Stimulated activated CD4-positive, alpha-beta T cell treated with anti-CD3 and anti-CD28 coated beads, Interleukin-2, amount 100 ng/mL, for 4 hours (primary cell): ENCODE measurements around the gene ACTMAP.
"Not testable (repeated sequence)": the region's sequence is repeated elsewhere in the genome, so short reads cannot be mapped to it uniquely, and the experiment has no call there.

Experiments used
- DNase-seq: peaks from one replicate; pipeline ENCODE4 v3.0.0-alpha.2; 2020; ENCODE audit warnings: low read depth

ACTMAP gene

DNA sequence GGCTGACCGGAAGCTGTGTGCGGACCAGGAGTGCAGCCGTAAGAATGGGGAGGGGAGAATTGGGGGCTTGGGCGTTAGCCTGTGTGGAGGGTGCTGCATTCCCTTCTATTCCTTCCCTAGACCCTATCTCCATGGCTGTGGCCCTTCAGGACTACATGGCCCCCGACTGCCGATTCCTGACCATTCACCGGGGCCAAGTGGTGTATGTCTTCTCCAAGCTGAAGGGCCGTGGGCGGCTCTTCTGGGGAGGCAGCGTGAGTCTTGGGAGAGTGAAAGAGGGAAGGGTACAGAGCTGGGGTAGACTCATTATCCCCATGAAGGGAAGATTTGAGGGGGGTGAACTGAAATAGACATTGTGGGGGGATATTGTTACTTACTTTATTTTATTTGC is 25.4 kb upstream of the ACTMAP start:
- DNase-seq = no peak

DNA sequence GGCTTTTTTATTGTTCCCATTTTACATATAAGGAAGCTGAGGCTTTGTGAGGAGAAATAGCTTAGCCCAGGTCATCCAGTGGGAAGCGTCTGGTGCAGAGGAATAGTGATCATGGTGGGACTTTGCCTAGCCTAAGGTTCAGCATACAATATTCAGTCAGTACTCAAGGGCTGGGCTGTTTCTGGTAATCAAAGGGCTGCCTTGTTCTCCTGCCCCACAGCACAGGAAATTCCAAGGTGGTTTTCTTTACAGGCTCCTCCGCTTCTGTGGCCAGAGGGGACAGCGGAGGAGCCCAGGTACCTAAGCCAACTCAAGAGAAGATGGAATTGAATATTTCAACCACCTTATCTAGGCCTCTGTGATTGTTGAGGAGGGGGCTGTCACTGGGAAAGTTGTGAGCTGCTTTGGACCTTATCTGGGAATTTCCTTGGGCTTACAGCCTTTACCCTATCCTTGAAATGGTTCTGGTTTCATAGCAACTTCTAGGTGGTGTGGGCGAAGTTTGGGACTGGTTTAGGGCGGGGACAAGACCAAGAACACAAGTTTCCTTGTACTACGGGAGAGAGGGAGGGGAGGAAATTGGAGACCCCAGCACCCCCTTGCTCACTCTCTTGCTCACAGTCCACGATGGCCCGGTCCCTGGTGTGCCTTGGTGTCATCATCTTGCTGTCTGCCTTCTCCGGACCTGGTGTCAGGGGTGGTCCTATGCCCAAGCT is 24.8 kb upstream of the ACTMAP start, which contains the start of gene MIA:
TSS of gene MIA (plus strand) at position 606 of the 716 bp plus-strand sequence. CDS start at position 628, 22 bp downstream.
- DNase-seq = no peak

DNA sequence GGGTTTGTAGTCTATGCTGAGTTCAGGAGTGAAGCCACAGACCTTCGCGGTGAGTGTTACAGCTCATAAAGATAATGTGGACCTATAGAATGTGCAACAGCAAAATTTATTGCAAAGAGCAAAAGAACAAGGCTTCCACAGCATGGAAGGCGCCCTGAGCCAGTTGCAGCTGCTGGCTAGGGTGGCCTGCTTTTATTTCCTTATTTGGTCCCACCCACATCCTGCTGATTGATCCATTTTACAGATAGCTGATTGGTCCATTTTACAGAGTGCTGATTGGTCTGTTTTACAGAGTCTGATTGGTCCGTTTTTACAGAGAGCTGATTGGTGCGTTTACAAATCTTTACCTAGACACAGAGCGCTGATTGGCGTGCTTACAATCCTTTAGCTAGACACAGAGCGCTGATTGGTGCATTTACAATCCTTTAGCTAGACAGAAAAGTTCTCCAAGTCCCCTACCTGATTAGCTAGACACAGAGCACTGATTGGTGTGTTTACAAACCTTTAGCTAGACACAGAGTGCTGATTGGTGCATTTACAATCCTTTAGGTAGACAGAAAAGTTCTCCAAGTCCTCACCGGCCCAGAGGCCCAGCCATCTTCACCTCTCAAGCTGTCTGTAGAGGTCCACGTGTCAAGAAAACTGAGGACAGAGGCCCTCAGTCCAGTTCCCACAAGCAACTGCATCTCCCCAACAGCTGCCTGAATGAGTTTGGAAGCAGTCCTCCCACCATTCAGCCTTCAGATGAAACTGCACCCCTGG is 21.0 kb upstream of the ACTMAP start:
- DNase-seq = not testable (repeated sequence)

GRCh38 chr19:40768869-40769268 is 18.6 kb upstream of the ACTMAP start:
- DNase-seq = no peak

GRCh38 chr19:40766385-40766784 is 16.1 kb upstream of the ACTMAP start:
- DNase-seq = not testable (repeated sequence)

DNA sequence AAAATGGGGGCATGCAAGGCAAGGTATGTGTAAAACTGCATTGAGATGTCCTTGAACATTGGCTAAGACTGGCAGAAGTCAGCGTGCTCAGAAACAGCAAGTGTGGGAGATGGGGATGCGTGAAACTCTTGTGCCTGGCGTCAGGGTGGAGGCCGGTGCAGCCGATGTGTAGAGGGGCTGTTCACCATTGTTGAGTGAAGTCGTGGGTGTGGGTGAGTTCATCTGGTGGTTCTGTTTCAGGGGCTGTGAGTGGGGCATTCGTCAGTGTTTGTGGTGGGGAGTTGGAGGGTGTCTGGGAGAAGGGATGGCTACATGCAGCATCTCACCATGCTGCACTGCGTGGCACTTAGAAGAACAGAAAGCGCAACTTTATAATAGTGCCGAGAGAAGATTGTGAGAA is 13.7 kb upstream of the ACTMAP start:
- DNase-seq = no peak

- no peak for DNase-seq
Measured at GRCh38 chr19:40763526-40763925, 13.2 kb upstream of the ACTMAP start.

DNA sequence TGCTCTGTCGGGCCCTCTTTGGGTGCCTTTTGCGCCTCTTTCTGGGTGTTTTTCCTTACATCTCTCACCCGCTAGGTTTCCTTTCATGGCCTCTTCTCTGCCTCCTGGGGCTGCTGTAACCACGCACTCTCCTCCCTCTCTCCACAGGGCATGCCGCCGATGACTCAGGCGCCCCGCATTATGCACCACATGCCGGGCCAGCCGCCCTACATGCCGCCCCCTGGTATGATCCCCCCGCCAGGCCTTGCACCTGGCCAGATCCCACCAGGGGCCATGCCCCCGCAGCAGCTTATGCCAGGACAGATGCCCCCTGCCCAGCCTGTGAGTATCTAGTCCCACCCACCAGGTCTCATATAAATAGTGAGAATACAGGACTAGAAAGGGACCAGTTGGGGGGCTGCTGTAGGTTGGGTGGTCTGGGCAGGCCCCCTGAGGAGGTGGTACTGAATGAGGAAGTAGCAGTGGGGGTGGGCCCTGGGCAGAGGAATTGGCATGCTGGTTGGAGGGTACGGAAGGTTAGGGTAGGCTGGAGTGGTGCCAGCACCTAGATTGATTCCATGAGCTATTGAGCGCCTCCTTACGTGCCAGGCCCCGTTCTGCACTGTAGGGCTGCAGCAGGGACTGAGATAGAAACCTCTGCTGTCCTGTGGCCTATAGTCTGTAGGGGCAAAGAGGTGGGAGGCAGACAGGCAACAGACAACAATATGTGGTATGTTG is 12.6 kb upstream of the ACTMAP start:
- DNase-seq = no peak

DNA sequence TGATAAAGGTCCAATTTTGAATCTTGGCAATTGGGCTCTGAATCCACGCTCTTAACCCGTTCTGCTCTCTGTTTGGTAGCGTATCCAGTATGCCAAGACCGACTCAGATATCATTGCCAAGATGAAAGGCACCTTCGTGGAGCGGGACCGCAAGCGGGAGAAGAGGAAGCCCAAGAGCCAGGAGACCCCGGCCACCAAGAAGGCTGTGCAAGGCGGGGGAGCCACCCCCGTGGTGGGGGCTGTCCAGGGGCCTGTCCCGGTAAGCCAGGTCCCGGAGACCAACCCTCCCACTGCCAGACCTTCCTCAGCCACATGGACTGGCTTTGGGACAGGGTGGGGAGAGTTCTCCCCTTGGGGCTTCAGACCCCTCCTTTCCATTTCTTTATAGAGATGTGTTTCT is 9.1 kb upstream of the ACTMAP start:
- no peak for DNase-seq

DNA sequence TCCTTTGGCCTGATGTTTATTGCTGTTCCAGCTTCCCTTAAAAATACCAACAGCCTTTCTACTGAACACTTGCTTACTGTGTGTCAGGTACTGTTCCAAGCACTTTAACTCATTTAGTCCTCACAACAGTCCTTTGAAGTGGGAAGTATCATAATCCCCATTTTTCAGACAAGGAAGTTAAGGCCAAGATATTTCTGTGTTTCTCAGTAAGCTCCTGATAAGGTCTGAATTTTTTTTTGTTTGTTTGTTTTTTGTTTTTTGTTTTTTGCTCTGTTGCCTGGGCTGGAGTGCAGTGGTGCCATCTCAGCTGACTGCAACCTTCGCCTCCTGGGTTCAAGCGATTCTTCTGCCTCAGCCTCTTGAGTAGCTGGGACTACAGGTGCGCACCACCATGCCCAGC is 8.2 kb upstream of the ACTMAP start:
- no peak for DNase-seq

GRCh38 chr19:40756502-40757110 is 6.3 kb upstream of the ACTMAP start:
- no peak for DNase-seq

- no peak for DNase-seq
Measured at GRCh38 chr19:40755791-40756190, 5.5 kb upstream of the ACTMAP start.

DNA sequence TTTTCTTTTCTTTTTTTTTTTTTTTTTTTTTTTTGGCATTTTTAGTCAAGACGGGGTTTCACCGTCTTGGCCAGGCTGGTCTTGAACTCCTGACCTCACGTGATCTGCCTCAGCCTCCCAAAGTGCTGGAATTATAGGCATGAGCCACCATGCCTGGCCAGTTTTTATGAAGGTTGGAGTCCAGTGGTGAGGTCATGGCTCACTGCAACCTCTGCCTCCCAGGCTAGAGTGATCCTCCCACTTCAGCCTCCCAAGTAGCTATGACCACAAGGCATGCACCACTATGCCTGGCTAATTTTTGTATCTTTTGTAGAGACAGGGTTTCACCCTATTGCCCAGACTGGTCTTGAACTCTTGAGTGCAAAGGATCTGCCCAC is 5.0 kb upstream of the ACTMAP start:
- no peak for DNase-seq

- DNase-seq = peak; percentile 48
Measured at GRCh38 chr19:40754611-40755247, 4.5 kb upstream of the ACTMAP start.

- DNase-seq = no peak
Measured at GRCh38 chr19:40752257-40752781, 2.0 kb upstream of the ACTMAP start.

DNA sequence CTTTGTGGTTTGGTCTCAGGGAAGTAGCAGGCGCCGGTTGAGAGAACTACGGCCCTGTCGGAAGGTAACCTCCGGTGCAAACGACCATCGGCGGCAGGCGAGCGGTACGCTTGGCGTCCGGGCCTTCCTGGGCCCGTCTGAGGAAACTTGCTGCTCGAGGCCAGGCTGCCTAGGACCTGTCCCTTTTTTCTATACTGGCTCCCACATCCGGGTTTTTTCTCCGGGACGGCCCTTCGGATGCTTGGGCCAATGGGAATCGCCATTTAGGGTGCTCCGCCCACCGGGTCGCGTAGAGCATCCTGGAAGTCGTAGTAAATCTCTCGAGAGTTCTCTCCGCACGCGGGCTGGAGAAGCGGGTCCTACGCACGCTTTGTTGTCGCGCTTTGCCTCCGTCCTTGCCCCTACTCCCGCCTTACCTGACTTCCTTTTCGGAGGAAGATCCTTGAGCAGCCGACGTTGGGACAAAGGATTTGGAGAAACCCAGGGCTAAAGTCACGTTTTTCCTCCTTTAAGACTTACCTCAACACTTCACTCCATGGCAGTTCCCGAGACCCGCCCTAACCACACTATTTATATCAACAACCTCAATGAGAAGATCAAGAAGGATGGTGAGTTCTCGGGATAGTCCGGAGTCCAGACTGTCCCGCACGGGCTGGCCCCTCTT is 729 bp upstream of the ACTMAP start, which contains the start of gene SNRPA:
TSS of gene SNRPA (plus strand) at position 330 of the 664 bp plus-strand sequence. CDS start at position 536, 206 bp downstream.
- DNase-seq = peak; percentile 95

DNA sequence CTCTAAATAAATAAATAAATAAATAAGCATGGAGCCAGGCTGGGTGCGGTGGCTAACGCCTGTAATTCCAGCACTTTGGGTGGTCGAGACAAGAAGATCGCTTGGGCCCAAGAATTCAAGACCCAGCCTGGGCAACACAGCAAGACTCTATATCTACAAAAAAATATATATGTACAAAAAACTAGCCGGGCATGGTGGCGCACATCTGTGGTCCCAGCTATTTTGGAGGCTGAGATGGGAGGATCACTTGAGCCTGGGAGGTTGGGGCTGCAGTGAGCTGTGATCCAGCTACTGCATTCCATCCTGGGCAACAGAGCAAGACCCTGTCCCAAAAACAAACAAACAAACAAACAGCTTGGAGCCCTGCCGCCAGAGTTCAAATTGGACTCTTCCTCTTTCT is 2.7 kb downstream of the ACTMAP start:
- DNase-seq = no peak

GRCh38 chr19:40745402-40745780 is 4.9 kb downstream of the ACTMAP start:
- DNase-seq = no peak

DNA sequence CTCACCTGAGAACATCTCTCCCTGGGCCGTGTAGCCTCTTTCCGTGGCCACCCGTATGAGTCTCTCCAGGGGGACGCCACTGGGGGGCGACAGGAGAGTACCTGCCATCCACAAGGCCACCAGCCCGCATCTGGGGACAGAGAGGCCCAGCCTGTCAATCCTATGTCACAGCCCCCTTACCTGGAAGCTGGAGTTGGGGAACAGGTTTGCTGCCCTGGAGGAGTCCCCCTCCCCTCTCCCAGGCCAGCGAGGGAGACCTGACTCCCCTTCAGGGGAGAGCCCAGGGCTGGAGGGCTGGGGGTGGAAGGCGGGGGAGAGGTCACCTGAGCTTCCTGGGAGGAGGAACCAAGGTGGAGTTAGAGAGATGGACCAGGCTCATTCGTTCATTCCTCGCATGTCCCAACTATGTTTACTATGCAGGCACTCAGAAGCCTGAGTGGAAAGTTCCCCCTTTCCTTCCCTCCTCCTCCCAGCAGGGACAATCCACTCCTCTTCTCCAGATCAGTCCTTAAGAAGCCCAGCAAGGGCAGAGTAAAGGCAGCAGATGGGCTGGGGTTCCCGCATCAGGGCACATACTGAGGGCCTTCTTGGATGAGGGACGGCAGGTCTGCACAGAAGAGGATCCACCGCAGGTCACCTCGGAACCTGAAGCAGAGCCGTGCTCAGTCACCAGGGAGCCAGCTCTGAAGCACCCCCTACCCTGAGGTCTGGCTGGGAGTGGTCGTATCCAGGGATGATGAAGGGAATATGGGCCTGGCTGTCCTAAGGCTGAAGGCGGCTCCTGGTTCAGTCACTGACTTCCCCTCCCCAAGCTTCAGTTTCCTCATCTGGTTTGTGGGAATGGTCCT is 5.5 kb downstream of the ACTMAP start:
- no peak for DNase-seq

DNA sequence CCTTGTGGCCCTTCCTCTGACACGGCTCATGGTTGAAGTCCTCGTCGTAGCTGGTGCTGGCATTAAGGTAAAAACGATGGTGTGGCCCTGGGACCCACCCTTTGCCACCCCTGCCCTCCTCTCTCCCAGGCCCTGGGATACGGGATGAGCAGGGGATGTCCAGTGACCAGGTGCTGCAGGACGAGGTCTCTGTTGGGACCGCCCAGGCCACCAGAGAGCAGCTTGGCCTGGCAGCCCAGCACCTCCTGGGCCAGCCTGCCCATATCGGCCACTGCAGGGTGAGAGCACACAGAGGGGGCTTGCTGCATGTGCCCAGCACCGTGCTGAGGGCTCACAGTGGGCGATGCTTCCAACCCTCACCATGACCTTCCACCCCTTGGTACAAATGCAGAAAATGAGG is 6.4 kb downstream of the ACTMAP start:
- no peak for DNase-seq
